ENCODE data around the gene TPD52L1. TPM values are rescaled to one million over a fixed set of nuclear protein-coding genes. Genes with fewer than 3 reads are reported as not detected.

Gene TPD52L1
- total RNA-seq, 1 donor, result 35.5 TPM

- no peak overlapping the region for H2AFZ ChIP-seq (ENCODE audit: low read length)
- no peak for TF ChIP-seq CTCF (IDR thresholded peaks at IDR 0.05; ENCODE audit: extremely low read depth, low read depth, low read length)
- H3K79me2 ChIP-seq (ENCODE audit: insufficient read depth, low read length), result no peaks in the 10 kb centered on the region
- no peaks in the 10 kb centered on the region for H3K36me3 ChIP-seq (ENCODE audit: insufficient read depth, low read length)
- no peaks in the 10 kb centered on the region for H3K9me3 ChIP-seq (ENCODE audit: low read depth, low read length)
- no peak for DNase-seq (ENCODE audit: insufficient read length, low spot score, missing footprints)
- H3K4me1 ChIP-seq (ENCODE audit: insufficient read depth, low read length), result peaks cover 20% of the 10 kb centered on the region
- no peak overlapping the region for H3K4me3 ChIP-seq (ENCODE audit: insufficient read depth, low read length)
- H3K27ac ChIP-seq (ENCODE audit: low read depth, low read length), result peak overlapping the region; percentile 13
- H4K20me1 ChIP-seq (ENCODE audit: insufficient read depth, low read length), result no peaks in the 10 kb centered on the region
- no peaks in the 10 kb centered on the region for H3K27me3 ChIP-seq (ENCODE audit: insufficient read depth, low read length)
- peak overlapping the region; percentile 18 for H3K4me2 ChIP-seq (ENCODE audit: insufficient read depth, low read length)
Measured at GRCh38 chr6:125232466-125232865, 78.9 kb downstream of the TPD52L1 start.

- Histone ChIP-seq H3K4me2 (ENCODE audit: insufficient read depth, low read length) (no peak overlapping the region), H3K4me1 (ENCODE audit: insufficient read depth, low read length) (peaks cover 20% of the 10 kb centered on the region), H3K4me3 (ENCODE audit: insufficient read depth, low read length) (no peak overlapping the region), H3K9me3 (ENCODE audit: low read depth, low read length) (no peaks in the 10 kb centered on the region), H3K79me2 (ENCODE audit: insufficient read depth, low read length) (no peaks in the 10 kb centered on the region), H3K27ac (ENCODE audit: low read depth, low read length) (no peak overlapping the region), H4K20me1 (ENCODE audit: insufficient read depth, low read length) (no peaks in the 10 kb centered on the region), H3K36me3 (ENCODE audit: insufficient read depth, low read length) (no peaks in the 10 kb centered on the region), H2AFZ (ENCODE audit: low read length) (no peak overlapping the region), H3K27me3 (ENCODE audit: insufficient read depth, low read length) (no peaks in the 10 kb centered on the region)
- no peak for TF ChIP-seq CTCF (IDR thresholded peaks at IDR 0.05; ENCODE audit: extremely low read depth, low read depth, low read length)
- no peak for DNase-seq (ENCODE audit: insufficient read length, low spot score, missing footprints)
Measured at GRCh38 chr6:125233202-125233601, 79.6 kb downstream of the TPD52L1 start.

- no peaks in the 10 kb centered on the region for H4K20me1 ChIP-seq (ENCODE audit: insufficient read depth, low read length)
- no peak overlapping the region for H2AFZ ChIP-seq (ENCODE audit: low read length)
- H3K27ac ChIP-seq (ENCODE audit: low read depth, low read length), result no peak overlapping the region
- no peak overlapping the region for H3K4me2 ChIP-seq (ENCODE audit: insufficient read depth, low read length)
- H3K9me3 ChIP-seq (ENCODE audit: low read depth, low read length), result no peaks in the 10 kb centered on the region
- no peaks in the 10 kb centered on the region for H3K79me2 ChIP-seq (ENCODE audit: insufficient read depth, low read length)
- no peak overlapping the region for H3K4me3 ChIP-seq (ENCODE audit: insufficient read depth, low read length)
- H3K4me1 ChIP-seq (ENCODE audit: insufficient read depth, low read length), result peaks cover 13% of the 10 kb centered on the region
- TF ChIP-seq CTCF (IDR thresholded peaks at IDR 0.05; ENCODE audit: extremely low read depth, low read depth, low read length), result no peak
- no peaks in the 10 kb centered on the region for H3K27me3 ChIP-seq (ENCODE audit: insufficient read depth, low read length)
- H3K36me3 ChIP-seq (ENCODE audit: insufficient read depth, low read length), result no peaks in the 10 kb centered on the region
- peak; percentile 35 for DNase-seq (ENCODE audit: insufficient read length, low spot score, missing footprints)
Measured at GRCh38 chr6:125236536-125237327, 83.2 kb downstream of the TPD52L1 start.

GRCh38 chr6:125237764-125238163 lies 84.2 kb downstream of the TPD52L1 start:
- Histone ChIP-seq H3K4me1 (ENCODE audit: insufficient read depth, low read length) (peaks cover 3% of the 10 kb centered on the region), H3K4me3 (ENCODE audit: insufficient read depth, low read length) (no peak overlapping the region), H3K27me3 (ENCODE audit: insufficient read depth, low read length) (no peaks in the 10 kb centered on the region), H2AFZ (ENCODE audit: low read length) (no peak overlapping the region), H3K27ac (ENCODE audit: low read depth, low read length) (no peak overlapping the region), H3K9me3 (ENCODE audit: low read depth, low read length) (no peaks in the 10 kb centered on the region), H3K36me3 (ENCODE audit: insufficient read depth, low read length) (no peaks in the 10 kb centered on the region), H3K4me2 (ENCODE audit: insufficient read depth, low read length) (no peak overlapping the region), H3K79me2 (ENCODE audit: insufficient read depth, low read length) (no peaks in the 10 kb centered on the region), H4K20me1 (ENCODE audit: insufficient read depth, low read length) (no peaks in the 10 kb centered on the region)
- DNase-seq (ENCODE audit: insufficient read length, low spot score, missing footprints), result no peak
- no peak for TF ChIP-seq CTCF (IDR thresholded peaks at IDR 0.05; ENCODE audit: extremely low read depth, low read depth, low read length)
